HepG2 (cell line): Measurements from ENCODE around the gene SLC22A23. TPM values are rescaled to one million over a fixed set of nuclear protein-coding genes. Genes with fewer than 3 reads are reported as not detected.
A peak's percentile ranks its signal among the peaks of the same experiment; 100 is the strongest.

Source experiments
- CCDC6 ChIP-seq: sonication (generic); formaldehyde crosslinking; IDR thresholded peaks from 2 replicates; pipeline ENCODE4 v1.8.1; 2022; ENCODE audit warnings: mild to moderate bottlenecking, missing genetic modification reagents, moderate library complexity
- KLF16 ChIP-seq, 2 experiments: sonication (generic) in 1 of 2; formaldehyde crosslinking in 1 of 2; IDR thresholded peaks; 2 replicates each; pipeline versions ENCODE4 v1.6.1 to v1.8.0; 2016 to 2023; ENCODE audit warnings: missing genetic modification reagents in 2 of 2, missing compliant biosample characterization in 1 of 2
- NFYC ChIP-seq: IDR thresholded peaks from 2 replicates; pipeline ENCODE4 v1.6.1; 2016; ENCODE audit warnings: missing genetic modification reagents, missing compliant biosample characterization
- NKX3-1 ChIP-seq: sonication (generic); formaldehyde crosslinking; IDR thresholded peaks from 2 replicates; pipeline ENCODE4 v1.5.0; 2020; ENCODE audit warnings: missing genetic modification reagents
- RBFOX2 ChIP-seq: fragments of 200-400 bp; formaldehyde crosslinking; IDR thresholded peaks from 2 replicates; pipeline ENCODE4 v1.6.1; 2017; ENCODE audit warnings: low read depth, mild to moderate bottlenecking, low read length
- RFXAP ChIP-seq: sonication (generic); formaldehyde crosslinking; IDR thresholded peaks from 2 replicates; pipeline ENCODE4 v1.4.0; 2020; ENCODE audit warnings: missing genetic modification reagents, borderline replicate concordance
- TSC22D2 ChIP-seq: sonication (generic); formaldehyde crosslinking; IDR thresholded peaks from 2 replicates; pipeline ENCODE4 v1.5.1; 2020; ENCODE audit warnings: missing genetic modification reagents, mild to moderate bottlenecking, borderline replicate concordance
- ZFP90 ChIP-seq: sonication (generic); formaldehyde crosslinking; IDR thresholded peaks from 2 replicates; pipeline ENCODE4 v1.8.0; 2022; ENCODE audit warnings: missing genetic modification reagents, mild to moderate bottlenecking, inconsistent platforms, borderline replicate concordance
- ZNF121 ChIP-seq: sonication (generic); formaldehyde crosslinking; IDR thresholded peaks from 2 replicates; pipeline ENCODE4 v1.5.0; 2020; ENCODE audit warnings: mild to moderate bottlenecking, missing genetic modification reagents
- ZNF652 ChIP-seq: IDR thresholded peaks from 2 replicates; pipeline ENCODE4 v1.6.1; 2016; ENCODE audit warnings: low read depth, borderline replicate concordance
- polyA plus RNA-seq, 8 experiments: library from polyadenylated mRNA; depleted of rRNA in 3 of 8; stranded (reverse) in 7 of 8; unstranded in 1 of 8; fragments of >200 nt; fragmentation: Illumina TruSeq in 4 of 8; extraction: Trizol in 4 of 8; gene quantifications; 2 replicates each; pipeline versions ENCODE4 v1.2.1 to v1.2.3, GENCODE V29; 2011 to 2016; ENCODE audit warnings: low read depth in 4 of 8, missing spikeins in 1 of 8, mixed read lengths in 1 of 8; ENCODE audit not compliant: insufficient read depth in 1 of 8
- total RNA-seq, 5 experiments: library from RNA; depleted of rRNA; stranded (reverse); fragments of >200 nt; fragmentation: Illumina TruSeq; extraction: Trizol; gene quantifications; 2 replicates each; pipeline ENCODE4 v1.2.3, GENCODE V29; 2016; ENCODE audit warnings: low read depth in 1 of 5
- TF ChIP-seq, protein P1 (sequence below): sonication (generic); formaldehyde crosslinking; IDR thresholded peaks from 2 replicates; pipeline ENCODE4 v1.5.0; 2020; ENCODE audit warnings: missing genetic modification reagents
- TF ChIP-seq, protein P2 (sequence below): sonication (generic); formaldehyde crosslinking; IDR thresholded peaks from 2 replicates; pipeline ENCODE4 v1.9.0; 2021; ENCODE audit warnings: missing genetic modification reagents, borderline replicate concordance

Gene SLC22A23
- total and polyA plus RNA-seq, 2 of the 13 experiments (the other 11 are each of a cell fraction or from before 2014, with no cell fraction given) = 11.8 to 17.5 TPM

DNA sequence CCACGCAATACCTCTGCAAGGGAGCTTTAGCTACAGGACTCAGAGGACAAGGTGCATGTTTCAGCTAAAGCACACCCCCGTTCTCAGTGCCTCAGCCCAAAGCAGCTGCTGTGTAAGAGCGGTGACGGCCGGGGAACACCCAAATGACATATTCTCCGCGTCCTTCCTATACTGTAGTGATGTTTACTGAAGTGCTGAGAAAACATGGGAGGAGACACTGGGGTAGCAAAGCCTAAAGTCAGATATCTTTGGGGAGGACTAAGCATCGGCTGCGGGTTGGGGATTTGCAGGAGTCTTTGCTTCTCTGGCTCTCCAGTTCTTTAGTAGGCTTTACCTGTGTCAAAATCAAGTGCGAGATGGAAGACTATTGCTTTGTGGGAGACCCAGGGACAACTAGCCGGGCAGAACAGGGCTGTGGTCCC, 1.7 kb downstream of the SLC22A23 start (continued):
- TF ChIP-seq, protein P1, sequence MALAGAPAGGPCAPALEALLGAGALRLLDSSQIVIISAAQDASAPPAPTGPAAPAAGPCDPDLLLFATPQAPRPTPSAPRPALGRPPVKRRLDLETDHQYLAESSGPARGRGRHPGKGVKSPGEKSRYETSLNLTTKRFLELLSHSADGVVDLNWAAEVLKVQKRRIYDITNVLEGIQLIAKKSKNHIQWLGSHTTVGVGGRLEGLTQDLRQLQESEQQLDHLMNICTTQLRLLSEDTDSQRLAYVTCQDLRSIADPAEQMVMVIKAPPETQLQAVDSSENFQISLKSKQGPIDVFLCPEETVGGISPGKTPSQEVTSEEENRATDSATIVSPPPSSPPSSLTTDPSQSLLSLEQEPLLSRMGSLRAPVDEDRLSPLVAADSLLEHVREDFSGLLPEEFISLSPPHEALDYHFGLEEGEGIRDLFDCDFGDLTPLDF (CRISPR knock-in tag) = no peak
- TF ChIP-seq CCDC6 (no peak), ZFP90 (CRISPR knock-in tag) (no peak), ZNF652 (CRISPR knock-in tag) (no peak), KLF16 (CRISPR knock-in tag; IDR thresholded peaks at IDR 0.05) (0 out of 4 replicates have a peak, but pooled peaks of 1 of the 2 experiments have one; percentile 3), ZNF121 (CRISPR knock-in tag) (no peak), RBFOX2 (no peak), RFXAP (no peak), NKX3-1 (CRISPR knock-in tag) (no peak), NFYC (no peak), TSC22D2 (no peak)
- TF ChIP-seq, protein P2, sequence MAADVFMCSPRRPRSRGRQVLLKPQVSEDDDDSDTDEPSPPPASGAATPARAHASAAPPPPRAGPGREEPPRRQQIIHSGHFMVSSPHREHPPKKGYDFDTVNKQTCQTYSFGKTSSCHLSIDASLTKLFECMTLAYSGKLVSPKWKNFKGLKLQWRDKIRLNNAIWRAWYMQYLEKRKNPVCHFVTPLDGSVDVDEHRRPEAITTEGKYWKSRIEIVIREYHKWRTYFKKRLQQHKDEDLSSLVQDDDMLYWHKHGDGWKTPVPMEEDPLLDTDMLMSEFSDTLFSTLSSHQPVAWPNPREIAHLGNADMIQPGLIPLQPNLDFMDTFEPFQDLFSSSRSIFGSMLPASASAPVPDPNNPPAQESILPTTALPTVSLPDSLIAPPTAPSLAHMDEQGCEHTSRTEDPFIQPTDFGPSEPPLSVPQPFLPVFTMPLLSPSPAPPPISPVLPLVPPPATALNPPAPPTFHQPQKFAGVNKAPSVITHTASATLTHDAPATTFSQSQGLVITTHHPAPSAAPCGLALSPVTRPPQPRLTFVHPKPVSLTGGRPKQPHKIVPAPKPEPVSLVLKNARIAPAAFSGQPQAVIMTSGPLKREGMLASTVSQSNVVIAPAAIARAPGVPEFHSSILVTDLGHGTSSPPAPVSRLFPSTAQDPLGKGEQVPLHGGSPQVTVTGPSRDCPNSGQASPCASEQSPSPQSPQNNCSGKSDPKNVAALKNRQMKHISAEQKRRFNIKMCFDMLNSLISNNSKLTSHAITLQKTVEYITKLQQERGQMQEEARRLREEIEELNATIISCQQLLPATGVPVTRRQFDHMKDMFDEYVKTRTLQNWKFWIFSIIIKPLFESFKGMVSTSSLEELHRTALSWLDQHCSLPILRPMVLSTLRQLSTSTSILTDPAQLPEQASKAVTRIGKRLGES (CRISPR knock-in tag) = no peak
